Heart left ventricle (tissue), 13 donors: ENCODE measurements around the gene DOP1A.

Source experiments
- CTCF ChIP-seq, 12 donors: fragments of 200-600 bp; sonication (generic) in 4 of 12; IDR thresholded peaks; one replicate each; pipeline versions ENCODE4 v1.5.0 to v1.8.0; 2018 to 2022; ENCODE audit warnings: antibody characterized with exemption in 12 of 12, mild to moderate bottlenecking in 5 of 12
- POLR2A ChIP-seq, 2 donors: fragments of 450-650 bp; IDR thresholded peaks; one replicate each; pipeline ENCODE4 v1.6.1; 2017; ENCODE audit warnings: antibody characterized with exemption in 2 of 2, mild to moderate bottlenecking in 2 of 2, moderate library complexity in 2 of 2
- donor health status: ischemic (EF 13 %, LVEDD 7.1; RV severe dilation, severe dysfunction).
- donor health status: DM: no; HTN: yes; CAD: no.
- donor health status: DM: no; HTN: no; CAD: no.
- donor health status: ischemic (EF 25% LVEDD 6.9; RV normal size, moderate dysfunction).
- donor health status: ischemic (EF 25% LVEDD 5.7; RV mildly dilated, moderate dysfunction).
- donor health status: ischemic (EF 35%, LVEDD 5.7; RV mildly dilated, moderate dysfunction).
- donor health status: nonischemic (EF 11% LVEDD 7.7; RV severe dilation, severe dysfunction).
- donor health status: DM: yes; HTN: yes; CAD: no.
- donor health status: PGD.
- donor health status: ischemic (EF 29% LVEDD 5.4; RV normal size, mild dysfunction).
- donor health status: nonischemic (EF 23%, LVEDD 6.1; RV moderate dilation, normal function).

GRCh38 chr6:83202031-83202430 lies 134.6 kb downstream of the DOP1A start:
- no peak for TF ChIP-seq CTCF (IDR thresholded peaks at IDR 0.05)
- TF ChIP-seq POLR2A (IDR thresholded peaks at IDR 0.05): no peak
